HG02840 (cell line): ENCODE data around the gene LITAF.
"Not testable (repeated sequence)": the region's sequence is repeated elsewhere in the genome, so short reads cannot be mapped to it uniquely, and the experiment has no call there.

Experiments used
- ATAC-seq: cut with Tn5 transposase; IDR thresholded peaks from one replicate; pipeline ENCODE4 v1.9.1; 2021; ENCODE audit warnings: mild to moderate bottlenecking, moderate library complexity, moderate number of reproducible peaks; ENCODE audit not compliant: unreplicated experiment, low FRiP score

LITAF gene

DNA sequence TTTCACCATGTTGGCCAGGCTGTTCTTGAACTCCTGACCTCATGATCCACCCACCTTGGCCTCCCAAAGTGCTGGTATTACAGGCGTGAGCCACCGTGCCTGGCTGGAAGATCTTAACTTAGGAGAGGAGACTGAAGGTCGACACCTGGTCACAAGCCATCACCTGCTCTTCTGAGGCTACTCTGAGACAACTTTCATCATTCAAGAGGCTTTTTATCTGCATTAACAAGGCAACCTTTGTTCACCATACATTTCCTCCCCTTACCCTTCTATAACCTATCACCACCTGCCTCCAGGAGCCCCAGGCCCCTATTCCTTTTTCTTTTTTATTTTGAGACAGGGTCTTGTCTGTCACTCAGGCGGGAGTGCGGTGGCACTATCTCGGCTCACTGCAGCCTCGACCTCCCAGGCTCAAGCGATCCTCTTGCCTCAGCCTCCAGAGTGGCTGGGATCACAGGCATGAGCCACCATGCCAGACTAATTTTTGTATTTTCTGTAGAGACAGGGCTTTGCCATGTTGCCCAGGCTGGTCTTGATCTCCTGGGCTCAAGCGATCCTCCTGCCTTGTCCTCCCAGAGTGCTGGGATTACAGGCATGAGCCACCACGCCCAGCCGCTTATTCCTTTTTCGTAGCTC is 6.2 kb downstream of the LITAF start:
- ATAC-seq = no peak

DNA sequence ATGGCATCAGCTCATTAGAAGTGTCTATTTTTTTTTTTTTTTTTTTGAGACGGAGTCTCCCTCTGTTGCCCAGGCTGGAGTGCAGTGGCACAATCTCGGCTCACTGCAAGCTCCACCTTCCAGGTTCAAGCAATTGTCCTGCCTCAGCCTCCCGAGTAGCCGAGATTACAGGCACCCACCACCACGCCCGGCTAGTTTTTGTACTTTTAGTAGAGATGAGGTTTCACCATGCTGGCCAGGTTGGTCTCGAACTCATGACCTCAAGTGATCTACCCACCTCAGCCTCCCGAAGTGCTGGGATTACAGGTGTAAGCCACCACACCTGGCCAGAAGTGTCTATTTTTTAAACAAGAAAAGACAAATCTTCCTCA is 9.4 kb downstream of the LITAF start:
- ATAC-seq = not testable (repeated sequence)

DNA sequence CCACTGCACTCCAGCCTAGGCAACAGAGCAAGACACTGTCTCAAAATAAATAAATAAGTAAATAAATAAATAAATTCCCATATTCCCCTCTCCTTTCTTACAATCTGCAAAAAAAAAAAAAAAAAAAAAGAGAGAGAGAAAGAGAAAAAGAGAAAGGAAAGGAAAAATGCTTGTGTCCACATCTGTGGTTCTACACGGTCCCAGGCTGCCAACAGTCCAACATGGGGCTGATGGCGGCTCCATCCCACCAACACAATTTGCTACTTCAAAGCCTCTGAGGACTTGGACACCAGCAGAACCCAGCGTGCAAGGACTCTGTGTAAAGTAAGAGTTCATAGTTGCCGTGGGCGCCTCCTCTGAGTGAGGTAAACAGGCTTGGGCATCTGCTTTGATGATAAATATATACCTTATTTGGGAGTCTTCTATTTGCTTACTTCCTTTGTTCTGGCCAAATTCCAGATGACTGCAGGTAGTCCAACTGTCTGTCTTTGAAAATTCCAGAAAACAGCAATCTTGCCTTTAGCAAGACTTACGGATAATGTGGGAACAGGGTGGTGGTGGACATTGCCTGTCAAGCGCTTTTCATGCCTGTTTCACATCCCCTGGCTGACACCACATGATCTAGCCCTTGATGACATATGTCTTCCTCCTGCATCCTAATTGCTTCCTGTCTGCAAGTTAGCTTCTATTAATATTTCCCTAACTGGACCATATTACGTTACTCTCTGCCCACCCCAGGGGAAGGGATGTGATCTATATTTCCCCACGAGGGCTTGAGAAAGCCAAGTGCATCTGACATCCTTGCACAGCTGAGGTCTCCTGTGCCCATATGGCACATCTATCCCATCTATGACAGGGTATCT is 10.1 kb downstream of the LITAF start:
- no peak for ATAC-seq

DNA sequence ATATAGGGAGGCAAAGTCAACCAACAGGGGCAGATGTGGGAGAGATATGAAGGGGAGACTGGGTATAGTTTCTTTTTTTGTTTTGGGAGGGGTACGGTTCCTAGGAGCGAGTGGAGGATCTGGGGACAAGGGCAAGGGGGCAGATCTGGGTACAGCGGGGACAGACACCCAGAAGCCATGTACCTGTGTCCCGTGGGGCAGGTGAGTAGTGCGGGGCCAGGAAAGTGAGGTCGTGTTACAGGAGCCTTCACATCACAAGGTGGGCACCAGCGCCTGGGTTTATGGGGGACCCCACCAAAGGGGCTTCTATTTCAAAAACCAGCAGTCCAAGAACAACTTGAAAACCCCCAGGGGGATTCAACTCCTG is 11.5 kb downstream of the LITAF start:
- ATAC-seq = no peak

DNA sequence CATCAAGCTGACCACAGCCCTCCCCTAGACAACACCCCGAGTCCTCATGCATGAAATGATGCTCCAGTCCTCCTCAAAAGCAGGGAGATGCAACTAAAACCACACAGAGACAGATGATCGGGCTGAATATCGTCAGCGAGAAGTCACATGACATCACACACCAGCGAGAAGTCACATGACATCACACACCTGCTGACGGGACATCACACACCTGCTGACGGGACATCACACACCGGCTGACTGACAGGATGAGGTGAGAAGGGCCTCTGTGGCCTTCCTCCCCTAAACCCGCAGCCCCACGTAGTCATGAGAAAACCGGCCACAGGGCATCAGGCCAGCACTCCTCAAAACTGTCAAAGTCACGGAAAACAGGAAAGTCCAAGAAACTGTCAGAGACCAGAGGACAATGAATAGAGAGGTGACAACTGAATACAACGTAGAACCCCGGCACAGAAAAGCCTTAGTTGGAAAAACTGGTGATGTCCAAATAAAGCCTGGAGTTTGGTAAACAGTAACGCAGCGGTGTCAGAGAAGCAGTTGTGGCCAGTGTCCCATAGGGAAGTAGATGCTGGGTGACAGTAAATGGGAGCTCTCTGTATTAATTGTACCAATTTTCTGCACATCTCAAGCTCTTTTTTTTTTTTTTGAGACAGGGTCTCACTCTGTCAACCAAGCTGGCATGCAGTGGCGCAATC is 14.3 kb downstream of the LITAF start:
- ATAC-seq = no peak

DNA sequence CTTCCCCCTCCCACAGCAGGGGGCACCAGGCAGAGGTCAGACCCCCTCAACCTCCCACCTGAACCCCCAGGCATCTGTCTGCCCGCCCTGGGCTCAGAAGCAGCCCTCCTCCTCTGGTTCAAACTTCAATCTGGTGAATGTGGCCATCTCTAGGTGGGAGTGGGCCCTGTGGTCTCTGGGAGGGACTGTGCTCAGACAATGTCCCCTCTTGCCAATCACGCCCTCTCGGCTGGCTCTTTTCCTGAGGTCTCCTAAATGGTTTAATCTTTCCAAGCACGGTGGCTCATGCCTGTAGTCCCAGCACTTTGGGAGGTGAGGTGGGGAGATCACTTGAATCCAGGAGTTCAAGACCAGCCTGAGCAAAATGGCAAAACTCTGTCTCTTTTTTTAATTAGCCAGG is 15.2 kb downstream of the LITAF start:
- ATAC-seq = no peak

DNA sequence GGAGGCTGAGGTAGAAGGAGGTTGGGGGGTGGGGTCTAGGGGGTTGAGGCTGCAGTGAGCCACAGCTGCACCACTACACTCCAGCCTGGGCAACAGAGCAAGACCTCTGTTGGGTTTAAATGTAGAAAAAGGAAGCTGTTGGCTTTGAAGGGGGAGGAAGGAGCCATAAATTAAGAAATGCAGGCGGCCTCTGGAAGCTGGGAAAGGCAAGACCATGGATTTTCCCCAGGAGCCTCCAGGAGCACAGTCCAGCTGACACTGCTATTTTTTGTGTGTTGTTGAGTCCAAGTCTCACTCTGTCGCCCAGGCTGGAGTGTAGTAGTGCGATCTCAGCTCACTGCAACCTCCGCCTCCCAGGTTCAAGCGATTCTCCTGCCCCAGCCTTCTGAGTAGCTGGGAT is 15.9 kb downstream of the LITAF start:
- no peak for ATAC-seq

DNA sequence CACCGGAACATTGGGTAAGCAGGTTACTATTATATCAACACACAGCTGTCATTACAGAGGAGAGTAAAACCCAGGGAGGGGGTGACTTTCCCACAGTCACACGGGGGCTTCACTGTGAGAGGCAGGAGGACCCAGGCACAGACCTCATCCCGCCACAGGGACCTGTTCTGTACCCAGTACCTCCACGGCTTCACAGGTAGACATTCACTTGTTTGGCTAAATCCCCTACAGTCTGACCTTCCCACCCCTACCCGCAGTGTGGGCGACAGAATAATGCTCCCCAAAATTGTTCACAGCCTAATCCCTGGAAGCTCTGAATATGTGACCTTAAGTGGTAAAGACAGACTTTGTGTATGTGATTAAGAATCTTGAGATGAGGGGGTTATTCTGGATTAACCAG is 16.5 kb downstream of the LITAF start:
- no peak for ATAC-seq

DNA sequence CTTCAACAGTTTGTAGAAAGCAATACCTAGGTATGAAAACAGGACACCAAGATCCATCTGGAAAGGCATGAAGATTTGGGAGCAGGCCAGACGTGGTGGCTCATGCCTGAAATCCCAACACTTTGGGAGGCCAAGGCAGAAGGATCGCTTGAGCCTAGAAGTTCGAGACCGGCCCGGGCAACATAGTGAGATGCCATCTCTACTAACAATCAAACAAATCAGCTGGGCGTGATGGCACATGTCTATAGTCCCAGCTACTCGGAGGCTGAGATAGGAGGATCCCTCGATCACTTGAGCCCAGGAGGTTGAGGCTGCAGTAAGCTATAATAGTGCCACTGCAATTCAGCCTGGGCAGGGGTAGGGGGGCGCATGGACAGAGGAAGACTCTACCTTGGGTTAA is 20.3 kb downstream of the LITAF start:
- ATAC-seq = no peak

DNA sequence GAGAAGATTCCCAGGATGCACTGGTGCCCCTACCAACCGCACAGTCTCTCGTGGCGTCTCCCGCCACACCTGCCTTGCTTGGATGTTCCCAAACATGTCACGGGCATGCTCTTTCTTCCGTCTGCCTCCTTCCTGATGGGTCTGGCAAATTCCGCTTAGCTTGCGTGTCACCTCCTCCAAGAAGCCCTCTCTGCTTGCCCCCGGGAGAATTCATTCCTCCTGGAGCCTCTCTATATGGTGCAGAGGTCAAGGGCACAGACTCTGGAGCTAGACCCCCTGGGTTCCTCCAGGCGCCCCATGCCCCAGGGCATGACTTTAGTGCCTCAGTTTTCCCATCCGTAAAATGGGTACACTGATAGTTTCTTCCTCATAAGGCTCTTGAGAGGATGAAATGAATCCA is 21.1 kb downstream of the LITAF start:
- ATAC-seq = no peak

DNA sequence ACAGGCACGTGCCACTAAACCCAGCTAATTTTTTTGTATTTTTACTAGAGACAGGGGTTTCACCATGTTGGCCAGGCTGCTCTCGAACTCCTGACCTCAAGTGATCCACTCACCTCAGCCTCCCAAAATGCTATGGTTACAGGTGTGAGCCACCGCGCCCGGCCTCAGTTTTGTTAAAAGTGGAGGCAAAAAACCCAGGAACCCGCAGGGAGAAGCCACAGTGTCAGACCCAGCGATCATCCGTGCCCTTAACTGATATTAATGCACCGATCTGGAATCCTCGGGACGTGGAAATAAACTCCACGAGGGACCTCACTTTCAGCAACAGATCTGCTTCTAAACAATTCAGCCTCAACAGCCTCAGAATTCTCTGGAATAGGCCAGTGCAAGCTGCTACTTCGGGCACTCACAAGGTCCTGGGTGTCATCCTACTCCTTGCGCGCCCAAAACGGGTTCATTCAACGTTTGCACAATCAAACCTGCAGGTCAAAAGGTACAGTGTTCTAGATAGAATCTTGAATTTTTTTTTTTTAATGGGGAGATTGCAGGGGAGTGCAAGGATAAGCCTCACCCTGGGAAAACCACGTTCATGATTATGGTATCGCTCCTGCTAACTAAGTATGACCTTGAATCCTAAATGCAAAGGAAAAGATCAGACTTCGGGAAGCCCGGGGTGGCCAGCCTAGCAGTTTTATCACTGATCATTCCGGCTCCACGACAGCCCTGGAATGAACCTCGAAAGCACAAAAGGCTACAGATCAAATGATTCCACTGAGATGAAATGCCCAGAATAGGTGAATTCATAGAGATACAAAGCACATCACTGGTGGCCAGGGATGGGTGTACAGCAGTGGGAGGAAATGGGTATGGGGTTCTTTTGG is 22.4 kb downstream of the LITAF start:
- no peak for ATAC-seq

DNA sequence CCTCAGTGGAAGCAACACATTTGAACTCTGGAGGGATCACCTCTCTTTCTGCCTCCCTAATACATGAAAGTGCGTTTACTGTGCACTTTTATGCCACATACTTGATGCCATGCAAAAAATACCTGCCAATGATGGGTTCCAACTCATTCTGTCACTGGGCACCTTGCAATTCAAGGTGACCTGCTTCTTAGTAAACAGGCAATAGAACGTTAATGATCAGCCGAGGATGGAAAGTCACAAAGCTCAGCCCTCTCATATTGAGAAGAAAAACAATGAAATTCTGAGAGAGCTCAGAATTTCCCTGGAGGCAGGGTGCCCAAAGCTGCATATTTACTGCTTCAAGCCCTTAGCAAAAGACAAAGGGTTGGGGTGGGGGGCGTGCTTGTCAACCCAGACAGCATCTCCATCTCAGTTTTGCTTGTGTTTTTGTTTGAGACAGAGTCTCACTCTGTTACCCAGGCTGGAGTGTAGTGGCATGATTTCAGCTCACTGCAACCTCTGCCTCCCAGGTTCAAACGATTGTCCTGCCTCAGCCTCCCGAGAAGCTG is 23.2 kb downstream of the LITAF start:
- ATAC-seq = no peak

DNA sequence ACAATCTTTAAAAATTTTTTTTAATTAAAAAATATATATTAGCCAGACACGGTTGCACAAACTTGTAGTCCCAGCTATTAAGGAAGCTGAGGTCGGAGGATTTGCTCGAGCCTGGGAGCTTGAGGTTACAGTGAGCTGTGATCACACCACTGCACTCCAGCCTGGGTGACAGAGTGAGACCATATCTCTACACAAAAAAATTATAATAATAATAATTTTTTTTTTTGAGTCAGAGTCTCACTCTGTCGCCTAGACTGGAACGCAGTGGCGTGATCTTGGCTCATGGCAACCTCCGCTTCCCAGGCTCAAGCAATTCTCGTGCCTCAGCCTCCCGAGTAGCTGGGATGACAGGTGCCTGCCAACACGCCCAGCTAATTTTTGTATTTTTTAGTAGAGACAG is 23.8 kb downstream of the LITAF start:
- no peak for ATAC-seq

DNA sequence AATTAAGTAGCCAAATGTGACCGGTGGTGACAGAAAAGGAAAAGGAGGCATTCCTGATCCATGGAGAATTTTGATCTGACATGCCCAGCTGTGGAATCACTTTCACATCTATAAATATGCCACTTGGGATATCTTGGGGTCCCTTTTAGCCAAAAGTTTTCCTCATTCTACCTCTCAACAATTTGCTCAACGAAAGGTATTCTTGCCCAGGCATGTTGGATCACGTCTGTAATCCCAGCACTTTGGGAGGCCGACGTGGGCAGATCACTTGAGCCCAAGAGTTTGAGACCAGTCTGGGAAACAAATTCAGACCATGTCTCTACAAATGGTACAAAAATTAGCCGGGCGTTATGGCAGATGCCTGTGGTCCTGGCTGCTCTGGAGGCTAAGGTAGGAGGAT is 24.3 kb downstream of the LITAF start:
- ATAC-seq = no peak

DNA sequence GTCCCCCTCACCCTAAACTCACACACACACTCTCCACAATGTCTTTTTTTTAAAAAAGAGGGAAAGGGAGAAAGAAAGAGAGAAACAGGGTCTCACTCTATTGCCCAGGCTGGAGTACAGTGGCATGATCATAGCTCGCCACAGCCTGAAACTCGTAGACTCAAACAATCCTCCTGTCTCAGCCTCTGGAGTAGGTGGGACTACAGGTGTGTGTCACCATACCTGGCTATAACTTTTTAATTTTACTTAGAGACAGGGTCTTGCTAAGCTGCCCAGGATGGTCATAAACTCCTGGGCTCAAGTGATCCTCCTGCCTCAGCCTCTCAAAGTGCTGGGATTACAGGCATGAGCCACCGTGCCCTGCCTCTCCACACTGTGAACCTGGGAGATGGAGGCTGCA is 24.9 kb downstream of the LITAF start:
- no peak for ATAC-seq

DNA sequence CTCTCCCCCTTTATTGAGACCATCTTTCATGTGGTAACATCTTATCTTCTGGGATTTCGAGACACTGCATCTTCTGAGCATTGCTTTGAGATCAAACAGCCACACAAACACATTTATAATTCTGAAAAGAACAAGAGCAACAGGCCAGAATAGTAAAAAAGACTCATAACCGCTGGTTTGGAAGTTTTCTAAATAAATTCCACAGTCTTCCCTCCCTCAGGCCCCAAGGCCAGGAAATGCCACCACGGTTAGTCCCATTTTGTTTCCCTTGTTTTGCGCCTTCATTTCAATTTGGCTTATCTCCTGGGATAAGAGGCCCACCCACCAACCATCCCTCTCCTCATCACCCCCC is 25.3 kb downstream of the LITAF start:
- no peak for ATAC-seq

DNA sequence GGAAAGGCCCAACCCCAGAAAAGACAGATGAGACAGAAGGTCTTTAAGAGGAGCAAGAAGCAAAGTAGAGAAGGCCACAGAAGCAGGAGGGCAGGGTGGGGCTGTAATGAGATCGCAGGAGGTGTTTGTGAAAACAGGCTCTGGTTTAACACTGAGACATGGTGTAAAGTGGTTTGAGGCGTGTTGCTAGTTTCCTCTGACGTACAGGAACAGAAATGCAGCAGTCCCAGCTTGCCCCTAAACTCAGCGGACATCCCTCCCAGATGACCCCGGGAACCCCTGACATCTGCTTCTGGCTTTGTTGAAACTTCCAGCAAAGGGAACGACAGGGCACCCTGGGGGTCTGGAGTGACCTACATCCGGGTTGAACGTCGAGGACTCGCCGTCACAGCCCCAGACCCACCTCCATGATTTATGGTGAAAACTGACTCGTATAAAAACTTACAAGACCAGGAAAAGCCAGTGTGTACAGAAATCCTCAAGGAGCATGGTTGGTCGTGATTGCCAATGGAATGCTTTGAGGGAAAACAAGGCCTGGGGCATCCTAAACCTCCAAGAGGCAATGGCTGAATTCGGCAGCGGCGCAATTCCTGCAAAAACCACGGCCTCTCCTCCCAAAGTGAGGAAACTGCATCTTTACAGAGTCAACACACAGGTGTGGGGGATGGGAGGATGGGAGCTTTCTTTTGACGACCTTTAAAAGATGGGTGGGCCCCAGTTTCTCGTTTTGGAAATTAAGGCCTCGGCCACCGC is 25.8 kb downstream of the LITAF start:
- ATAC-seq = no peak

DNA sequence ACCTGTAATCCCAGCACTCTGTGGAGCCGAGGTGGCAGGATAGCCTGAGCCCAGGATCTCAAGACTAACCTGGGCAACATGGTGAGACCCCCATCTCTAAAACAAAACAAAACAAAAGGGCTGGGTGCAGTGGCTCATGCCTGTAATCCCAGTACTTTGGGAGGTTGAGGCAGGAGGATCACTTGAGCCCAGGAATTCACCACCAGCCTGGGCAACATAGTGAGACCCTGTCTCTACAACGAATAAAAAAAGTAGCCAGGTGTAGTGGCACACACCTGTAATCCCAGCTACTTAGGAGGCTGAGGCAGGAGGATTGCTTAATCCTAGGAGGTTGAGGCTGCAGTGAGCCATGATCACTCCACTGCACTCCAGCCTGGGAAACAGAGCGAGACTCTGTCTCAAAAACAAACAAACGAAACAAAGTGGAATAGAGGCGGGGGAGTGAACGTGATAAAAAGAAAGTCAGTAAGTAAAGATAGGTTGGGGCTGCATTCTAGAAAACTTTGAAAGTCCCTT is 28.4 kb downstream of the LITAF start:
- not testable (repeated sequence) for ATAC-seq

DNA sequence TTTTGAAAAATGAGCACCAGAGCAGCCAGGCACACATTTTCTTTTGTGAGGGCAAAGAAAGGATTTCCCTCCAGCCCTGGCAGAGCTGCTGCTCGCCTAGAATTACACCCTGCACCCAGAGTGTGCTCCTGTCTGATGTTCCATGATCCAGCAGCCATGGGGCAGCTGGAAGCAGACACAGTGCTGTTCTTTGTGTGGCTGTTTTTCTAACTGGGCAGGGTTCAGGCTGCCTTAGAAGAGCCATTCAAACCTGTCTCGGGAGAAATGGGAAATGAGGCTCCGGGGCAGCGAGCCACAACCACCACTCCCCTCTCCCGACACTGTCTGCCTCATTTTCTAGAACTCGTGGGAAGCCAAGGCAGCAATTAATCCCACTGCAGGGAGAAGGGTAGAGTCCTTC is 28.9 kb downstream of the LITAF start:
- no peak for ATAC-seq
